Jurkat, Clone E6-1 (cell line): ENCODE measurements around the gene SCN9A.

Source experiments
- DNase-seq: peaks from one replicate; pipeline ENCODE4 v3.0.0-alpha.2; 2011; ENCODE audit warnings: low read depth, low spot score
- H3K4me3 ChIP-seq: 2 replicates; pipeline ENCODE4 v1.5.1; 2011; ENCODE audit warnings: mild to moderate bottlenecking, low read length, control low read depth, moderate library complexity

Gene SCN9A

DNA sequence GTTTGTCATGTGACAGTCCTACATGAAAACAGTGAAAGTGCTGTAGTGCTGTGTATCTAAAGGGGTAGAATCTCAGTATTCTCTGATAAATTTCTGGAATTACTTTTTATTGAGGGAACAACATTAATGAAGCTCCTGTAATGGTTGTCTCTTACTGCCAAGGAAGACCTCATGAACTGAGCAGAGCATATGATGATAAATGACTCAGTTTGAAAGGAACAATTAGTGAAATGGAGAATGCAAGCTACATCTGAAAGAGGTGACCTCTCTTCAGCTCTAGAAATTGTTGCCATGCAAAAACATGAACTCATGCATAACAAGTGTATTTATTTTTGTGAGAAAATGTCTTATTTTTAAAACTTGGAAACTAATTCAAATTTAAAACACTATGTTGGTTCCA is 93.6 kb downstream of the SCN9A start:
- no peak for DNase-seq
- no peak overlapping the region for H3K4me3 ChIP-seq

DNA sequence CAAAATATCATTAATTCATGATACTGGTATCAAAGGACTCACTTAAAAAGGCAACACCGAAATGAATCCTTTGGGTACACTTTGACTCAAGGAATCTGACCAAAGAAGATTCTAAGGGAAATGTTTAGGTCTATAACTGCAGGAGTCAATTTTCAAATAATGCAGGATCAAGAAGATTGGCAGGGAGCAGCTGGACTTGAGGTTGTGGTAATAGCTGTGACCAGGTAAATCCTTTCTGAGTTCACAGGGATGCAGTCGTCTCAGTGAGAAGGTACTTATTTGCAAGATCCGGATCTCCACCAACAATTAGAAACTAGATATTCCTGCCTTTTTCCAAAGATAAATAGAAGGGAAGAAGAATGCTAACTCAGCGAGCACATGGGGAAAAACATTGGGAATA is 96.9 kb downstream of the SCN9A start:
- no peak overlapping the region for H3K4me3 ChIP-seq

DNA sequence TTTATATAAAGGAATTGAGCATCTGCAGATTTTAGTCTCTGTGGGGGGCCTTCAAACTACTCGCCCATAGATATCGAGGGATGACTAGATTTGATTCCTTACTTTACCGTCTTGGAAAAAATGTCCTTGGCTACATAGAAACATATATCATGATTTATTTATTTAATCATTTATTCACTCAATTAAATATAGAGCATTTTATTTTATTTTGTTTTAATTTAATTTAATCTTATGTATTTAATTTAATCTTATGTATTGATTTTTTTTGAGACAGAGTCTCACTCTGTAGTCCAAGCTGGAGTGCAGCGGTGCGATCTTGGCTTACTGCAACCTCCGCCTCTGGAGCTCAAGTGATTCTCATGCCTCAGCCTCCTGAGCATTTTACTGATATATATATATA is 105.4 kb downstream of the SCN9A start:
- no peak overlapping the region for H3K4me3 ChIP-seq
- no peak for DNase-seq

More for the DNA sequence above, 96.9 kb downstream of the SCN9A start:
- no peak for DNase-seq

DNA sequence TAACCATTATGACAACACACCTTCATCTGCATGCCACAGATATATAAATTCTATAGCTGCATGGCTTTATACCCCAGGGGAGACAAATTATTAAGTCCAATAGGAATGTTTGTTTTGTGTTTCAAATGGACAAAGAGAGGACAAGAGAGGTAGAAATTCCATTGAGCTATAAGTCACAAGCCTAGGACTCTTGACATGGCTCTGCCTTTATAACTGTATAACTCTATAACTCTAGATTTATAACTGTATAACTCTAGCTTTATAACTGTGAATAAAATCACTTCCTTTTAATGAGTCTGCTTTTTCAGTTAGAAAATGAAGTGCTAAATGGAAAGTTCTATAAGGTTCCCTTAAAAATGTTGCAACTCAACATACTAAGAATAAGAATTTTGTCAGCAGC is 106.4 kb downstream of the SCN9A start:
- no peak for DNase-seq
- H3K4me3 ChIP-seq = no peak overlapping the region

DNA sequence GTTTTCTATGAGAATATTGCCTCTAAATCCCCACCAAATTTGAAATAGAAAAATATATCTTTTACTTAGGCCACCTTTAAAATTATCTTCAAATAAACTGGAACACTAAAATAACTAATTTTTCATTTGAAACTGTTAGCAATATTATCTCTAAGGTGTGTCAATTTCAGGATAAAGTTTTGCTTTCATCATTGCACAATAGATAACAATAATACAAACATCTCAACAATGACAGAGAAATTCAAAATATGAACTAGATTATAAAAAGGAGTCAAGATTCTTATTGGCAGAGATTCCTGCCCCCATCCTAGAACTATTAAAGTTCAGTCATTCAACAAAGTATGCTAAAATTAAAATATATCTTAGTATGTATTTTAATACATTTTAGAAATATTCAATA is 117.9 kb downstream of the SCN9A start:
- no peak overlapping the region for H3K4me3 ChIP-seq

DNA sequence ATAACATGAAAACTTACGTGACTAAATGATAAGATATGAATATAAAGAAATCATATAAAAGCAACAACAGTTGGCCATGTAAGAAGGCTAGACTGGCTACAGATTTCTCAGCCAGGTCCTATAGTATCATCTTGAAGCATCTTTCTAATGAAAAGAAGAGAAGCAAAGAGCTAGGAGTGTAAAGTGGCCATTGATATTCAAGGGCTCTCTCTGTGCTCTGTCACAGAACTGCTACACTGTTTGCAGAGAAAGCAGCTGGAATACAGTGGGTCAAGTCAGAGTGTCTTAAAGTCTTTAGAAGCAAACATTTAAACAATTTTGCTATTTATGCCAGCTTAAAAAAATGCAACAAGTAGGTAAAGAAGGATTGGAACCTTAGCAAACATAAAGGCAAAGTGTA is 118.8 kb downstream of the SCN9A start:
- no peak overlapping the region for H3K4me3 ChIP-seq
- DNase-seq = no peak

More for the DNA sequence above, 117.9 kb downstream of the SCN9A start:
- no peak for DNase-seq

DNA sequence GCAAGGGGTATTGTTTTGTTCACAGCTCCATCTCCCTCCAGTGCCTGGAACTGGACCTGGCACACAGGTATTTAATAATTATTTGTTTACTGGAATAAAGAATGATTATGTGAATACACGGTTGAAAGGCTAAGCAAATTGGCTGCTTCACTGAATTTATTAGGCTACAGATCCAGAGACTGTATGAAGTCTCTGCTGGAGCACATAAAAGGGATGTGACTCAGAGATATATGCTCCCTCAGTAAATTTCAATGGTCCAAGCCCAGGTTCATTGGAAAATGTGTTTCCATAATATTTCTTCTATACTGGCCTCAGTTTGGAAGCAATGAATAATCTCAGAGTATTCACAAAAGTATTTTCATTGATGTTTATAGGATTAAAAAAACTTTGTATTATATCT is 126.4 kb downstream of the SCN9A start:
- DNase-seq = no peak
- H3K4me3 ChIP-seq = no peak overlapping the region

DNA sequence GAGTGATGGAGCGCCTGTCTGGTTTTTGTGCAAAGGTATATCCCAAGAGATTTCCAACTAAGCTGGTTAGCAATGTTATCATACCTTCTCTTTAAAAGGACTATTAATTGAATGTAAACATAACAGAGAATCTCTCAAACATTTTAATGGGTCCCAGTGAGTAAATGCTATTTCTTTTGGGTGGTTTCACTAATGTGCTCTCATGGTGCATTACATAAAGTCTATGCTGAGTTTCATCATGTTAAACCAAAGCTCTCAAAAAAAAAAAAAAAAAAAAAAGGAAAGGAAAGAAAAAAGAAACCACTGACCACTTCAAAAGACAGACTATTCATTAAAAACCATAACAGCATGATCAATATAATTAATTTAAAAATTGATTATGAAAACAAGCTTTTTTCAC is 128.8 kb downstream of the SCN9A start:
- DNase-seq = no peak
- no peak overlapping the region for H3K4me3 ChIP-seq

DNA sequence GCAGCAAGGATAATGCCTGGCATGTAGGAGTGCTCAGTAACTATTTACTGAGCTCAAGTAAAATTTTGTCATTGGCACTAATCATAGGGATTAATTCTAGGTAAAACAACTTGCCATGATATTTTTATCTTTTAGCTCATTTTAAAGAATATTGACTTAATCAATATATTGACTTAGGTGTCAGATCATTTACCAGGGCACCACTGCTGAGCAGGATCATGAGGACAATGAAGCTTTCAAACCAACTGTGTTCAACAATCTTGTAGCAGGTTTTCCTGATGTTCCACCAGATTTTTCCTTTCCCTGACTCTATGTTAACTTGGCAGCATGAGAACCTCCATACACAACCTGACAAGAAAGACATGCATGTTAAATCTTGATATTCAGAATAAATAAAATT is 133.4 kb downstream of the SCN9A start:
- DNase-seq = no peak
- no peak overlapping the region for H3K4me3 ChIP-seq

DNA sequence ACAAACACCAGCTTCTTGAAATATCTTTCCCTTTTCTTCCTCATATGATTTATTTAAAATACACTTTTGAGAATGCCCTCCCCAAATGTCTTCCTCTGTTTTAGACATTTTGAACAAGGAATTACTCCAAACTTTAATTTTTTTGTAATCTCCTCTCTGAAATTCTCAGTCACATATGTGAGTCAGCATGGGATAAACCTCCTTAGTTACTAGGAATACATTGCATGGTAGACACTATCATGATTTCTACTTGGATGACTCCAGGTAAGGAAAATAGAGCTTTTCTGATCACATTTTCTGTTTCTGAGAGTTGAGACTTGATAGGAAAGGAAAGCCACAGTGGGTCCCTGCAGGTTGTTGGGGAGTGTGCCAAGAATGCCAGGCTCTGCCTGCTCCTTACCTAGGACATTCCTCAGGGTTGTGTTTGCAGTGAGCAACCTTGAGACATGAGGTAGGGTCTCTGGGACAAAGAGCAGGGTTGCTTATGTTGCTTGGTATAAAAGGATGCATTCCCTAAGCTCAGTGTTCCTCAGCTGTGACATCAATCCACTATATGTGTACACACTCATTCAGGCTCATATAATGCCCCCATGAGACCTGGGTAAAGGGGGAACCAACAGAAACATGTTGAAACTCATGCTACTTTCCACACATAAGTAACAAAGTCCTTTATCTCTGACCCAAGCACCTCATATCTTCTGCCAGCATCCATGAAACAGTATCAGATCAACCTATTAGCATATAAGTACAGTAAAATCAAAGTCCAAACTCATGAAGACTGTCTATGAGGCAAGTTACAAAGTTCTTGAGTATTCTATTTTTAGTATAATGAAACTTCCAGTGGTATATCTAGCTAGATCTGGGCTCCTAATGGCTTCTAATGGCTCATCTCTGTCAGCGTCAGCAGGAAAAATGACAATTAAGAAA is 135.1 kb downstream of the SCN9A start:
- DNase-seq = no peak
- H3K4me3 ChIP-seq = no peak overlapping the region

DNA sequence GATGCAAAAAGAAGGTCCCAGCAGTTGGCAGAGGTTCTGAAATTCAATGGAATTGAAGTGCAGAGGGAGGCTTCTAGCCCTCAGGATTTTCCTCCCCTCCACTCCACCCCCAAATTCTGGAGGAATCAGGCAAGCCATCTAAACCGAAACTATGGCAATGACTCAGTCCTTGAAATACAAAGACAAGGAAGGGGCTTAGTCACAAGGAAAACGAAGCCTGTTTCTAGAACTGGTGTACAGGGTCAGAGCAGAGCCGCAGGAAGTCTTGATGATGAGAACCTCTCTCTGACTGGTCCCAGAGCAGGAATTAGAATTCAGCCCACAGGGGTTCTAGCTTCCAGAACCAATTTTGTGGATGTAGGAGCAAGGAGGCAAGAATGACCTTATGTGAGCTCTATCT is 136.2 kb downstream of the SCN9A start:
- no peak for DNase-seq
- no peak overlapping the region for H3K4me3 ChIP-seq

DNA sequence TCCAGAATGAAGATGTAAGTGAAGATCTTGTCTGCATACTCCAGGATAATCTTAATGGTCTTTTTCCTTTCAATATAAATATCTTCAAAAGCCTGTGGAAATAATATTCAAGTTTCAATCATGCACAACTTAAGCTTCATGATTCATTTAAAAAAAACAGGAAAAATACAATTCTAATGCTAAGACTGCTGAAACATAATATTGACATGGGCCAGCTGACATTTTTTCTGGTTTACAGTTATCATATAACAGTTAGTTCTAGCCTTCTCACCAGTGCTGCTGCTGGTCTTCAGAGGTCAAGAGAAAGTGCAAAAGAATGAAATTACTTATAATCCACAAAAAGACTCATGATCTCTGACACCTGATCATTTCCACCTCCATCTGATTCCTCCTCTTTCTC is 137.6 kb downstream of the SCN9A start:
- no peak for DNase-seq
- H3K4me3 ChIP-seq = no peak overlapping the region

DNA sequence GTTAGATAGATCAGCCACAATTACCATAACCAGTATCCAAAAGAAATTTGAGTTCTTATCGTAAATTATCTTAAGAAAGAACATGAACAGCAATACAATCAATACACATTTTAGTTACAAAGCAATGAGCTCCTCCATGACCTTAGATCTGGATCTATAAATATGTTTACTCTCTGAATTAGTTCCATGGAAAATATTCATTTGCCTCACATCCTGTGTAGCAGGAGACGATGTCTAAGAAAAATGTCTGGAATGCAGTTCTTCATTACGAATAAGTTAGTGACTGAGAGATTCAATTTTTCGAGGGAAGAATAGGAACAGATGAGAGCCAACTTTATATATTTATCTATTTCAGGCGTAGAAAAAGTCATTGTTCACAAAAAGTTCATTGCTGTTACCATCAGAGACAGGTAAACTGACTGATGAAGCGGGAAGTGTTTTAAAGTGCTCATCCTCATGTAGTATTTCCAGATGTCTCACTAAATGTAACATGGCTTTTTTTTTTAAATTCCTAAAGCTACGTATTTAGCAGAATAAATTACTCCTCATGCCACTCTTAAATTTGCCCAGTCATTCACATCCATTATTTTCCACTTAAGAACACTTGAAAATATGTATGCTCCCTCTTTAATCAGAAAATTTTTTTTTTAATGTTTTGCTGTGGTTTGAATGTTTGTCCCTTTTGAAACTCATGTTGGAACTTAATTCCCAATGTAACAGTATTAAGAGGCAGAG is 141.5 kb downstream of the SCN9A start:
- no peak for DNase-seq
- no peak overlapping the region for H3K4me3 ChIP-seq

DNA sequence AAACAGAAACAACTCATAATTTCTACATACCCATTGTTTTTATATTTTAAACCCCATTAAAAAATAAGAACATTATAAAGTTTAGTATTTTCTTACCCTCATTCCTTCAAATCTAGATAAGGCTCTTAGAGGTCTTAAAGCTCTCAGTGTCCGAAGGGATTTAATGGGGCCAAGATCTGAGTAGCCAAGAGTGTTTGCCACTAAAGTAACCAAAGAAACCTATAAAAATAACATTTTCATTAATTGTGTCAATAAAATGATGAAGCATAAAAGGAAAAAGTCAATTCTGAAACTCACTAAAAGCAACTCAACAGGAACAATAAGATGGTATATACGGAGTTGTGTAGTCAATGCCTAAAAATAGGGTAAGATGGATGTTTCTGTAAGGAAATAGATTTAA is 142.5 kb downstream of the SCN9A start:
- no peak overlapping the region for H3K4me3 ChIP-seq
- DNase-seq = no peak

DNA sequence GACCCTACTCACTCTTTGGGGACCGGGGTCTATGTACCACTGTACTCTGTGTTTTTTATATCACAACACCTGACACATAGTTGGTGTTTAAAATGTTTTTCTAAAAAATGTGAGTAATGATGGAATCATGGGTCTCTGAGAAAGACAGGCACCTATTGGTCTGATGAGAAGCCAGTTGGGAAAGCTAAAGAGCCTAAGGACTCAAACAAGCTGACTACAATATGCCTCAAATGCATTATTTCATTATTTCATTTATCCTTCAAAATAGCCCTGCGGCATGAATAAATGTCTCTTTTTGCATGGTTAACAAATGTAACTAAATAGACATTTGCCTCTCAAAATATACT is 145.0 kb downstream of the SCN9A start:
- H3K4me3 ChIP-seq = no peak overlapping the region
- no peak for DNase-seq

DNA sequence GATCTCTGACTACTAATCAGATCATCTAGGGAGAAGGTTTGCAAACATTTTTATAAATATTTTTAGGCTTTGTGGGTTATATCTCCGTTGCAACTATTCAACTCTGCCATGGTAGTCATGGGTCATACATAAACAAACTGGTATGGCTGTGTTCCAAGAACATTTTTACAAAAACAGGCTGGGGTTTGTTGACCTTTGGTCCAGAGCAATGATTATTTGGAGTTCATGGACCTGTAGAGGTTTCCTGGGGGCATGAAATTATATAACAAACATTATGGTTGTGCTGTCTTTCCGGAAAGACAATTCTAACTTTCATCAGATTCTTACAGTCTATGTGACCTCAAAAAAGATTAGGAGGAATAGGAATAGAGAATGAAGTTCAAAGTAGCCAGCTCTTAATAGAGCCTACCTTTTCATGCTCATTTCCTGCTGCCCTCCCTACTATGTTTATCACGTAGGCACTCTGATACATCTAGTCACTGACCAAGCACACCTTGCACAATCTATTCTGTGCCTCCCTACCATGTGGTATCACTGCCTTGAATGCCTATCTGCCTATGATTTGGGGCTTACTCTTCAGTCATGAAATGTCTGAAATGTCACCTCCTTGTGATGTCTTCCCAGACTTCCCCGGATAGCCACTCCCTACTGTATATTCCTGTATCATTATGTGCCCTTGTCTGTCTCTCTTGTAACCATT is 145.6 kb downstream of the SCN9A start:
- no peak for DNase-seq
- no peak overlapping the region for H3K4me3 ChIP-seq

DNA sequence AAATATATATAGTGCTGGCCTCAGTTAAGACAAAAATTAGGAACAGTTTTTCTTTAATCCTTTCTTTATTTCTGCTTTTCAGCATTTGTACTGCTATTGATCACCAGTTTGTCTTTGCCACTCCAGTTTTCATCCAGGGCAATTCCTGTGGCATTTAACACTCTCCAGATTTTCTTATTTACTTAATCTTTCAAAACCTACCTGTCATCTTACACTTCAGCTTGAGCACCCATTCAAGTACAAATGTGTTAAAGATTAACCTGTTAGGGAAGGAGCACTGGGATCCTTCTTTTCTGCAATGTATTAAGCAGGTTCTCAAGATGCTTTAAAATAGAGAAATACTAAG is 146.1 kb downstream of the SCN9A start:
- no peak overlapping the region for H3K4me3 ChIP-seq
- no peak for DNase-seq

DNA sequence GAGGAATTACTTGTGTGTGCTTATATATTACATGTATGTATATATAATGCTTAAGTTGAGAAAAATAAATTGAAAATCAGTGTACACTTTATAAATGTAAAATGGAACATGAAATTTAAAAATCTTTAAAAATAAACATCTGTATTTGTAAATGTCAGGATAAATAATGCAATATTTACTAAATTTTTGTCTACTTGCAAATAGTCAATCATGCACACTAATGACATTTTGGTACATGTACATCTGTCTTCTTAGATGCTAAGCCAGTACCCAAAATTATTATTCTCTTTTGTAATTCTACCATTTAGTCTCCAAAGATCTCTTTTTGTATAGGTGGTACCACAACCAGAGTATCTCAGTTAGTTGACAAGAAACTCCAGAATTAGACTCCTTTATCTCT is 151.5 kb downstream of the SCN9A start:
- DNase-seq = no peak
- no peak overlapping the region for H3K4me3 ChIP-seq

DNA sequence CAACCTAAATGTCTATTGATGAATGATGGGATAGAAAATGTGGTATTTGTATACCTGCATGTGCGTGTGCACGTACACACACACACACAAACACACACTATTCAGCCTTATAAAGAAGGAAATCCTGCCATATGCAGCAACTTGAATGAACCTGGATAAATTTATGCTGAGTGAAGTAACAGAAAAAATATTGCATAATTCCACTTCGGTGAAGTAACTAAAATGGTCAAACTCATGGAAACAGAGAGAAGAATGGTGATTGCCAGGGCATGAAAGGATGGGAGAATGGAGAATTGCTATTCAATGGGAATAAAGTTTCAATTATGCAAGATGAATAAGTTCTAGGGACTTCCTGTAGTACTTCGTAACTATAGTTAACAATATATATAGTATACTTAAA is 152.4 kb downstream of the SCN9A start:
- no peak overlapping the region for H3K4me3 ChIP-seq
- no peak for DNase-seq

DNA sequence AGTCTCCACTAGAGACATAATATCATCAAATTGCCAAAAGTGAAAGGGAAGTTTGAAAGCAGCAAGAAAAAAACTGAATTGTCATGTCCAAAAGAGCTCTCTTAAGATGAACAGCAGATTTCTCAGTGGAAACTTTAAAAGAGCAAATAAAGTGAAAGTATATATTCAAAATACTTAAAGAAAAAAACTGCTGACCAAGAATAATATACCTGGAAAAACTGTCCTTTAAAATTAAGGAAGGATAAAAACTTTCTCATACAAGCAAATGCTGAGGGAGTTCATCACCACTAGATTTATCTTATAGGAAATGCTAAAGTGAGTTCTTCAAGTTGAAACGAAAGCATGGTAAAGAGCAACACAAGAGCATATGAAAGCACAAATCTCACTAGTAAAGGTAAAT is 164.7 kb downstream of the SCN9A start:
- no peak overlapping the region for H3K4me3 ChIP-seq
- DNase-seq = no peak
